GM23338 (cell line): ENCODE measurements around the gene SLC30A3. TPM values are rescaled to one million over a fixed set of nuclear protein-coding genes. Genes with fewer than 3 reads are reported as not detected.

ENCODE experiments used
- ATAC-seq: fragments of 200-7000 bp; cut with Tn5 transposase; 3 replicates; pipeline ENCODE4 v1.9.1; 2020
- DNase-seq: peaks from one replicate; pipeline ENCODE4 v3.0.0-alpha.2; 2015; ENCODE audit warnings: low spot score
- H2AFZ ChIP-seq: fragments of 200-600 bp; sonication (generic); 2 replicates; pipeline ENCODE4 v1.8.0; 2016; ENCODE audit warnings: antibody characterized with exemption, mild to moderate bottlenecking, moderate library complexity
- H3F3A ChIP-seq: fragments of 200-600 bp; sonication (generic); replicated peaks from 2 replicates; pipeline ENCODE4 v1.8.0; 2017; ENCODE audit warnings: antibody characterized with exemption, mixed run types, low read depth
- H3K27ac ChIP-seq: fragments of 200-600 bp; sonication (generic); 2 replicates; pipeline ENCODE4 v1.6.1; 2016; ENCODE audit warnings: low read depth
- H3K27me3 ChIP-seq: fragments of 200-600 bp; sonication (generic); 2 replicates; pipeline ENCODE4 v1.8.0; 2016; ENCODE audit warnings: mild to moderate bottlenecking, mixed run types, moderate library complexity; ENCODE audit not compliant: insufficient read depth
- H3K36me3 ChIP-seq: fragments of 200-600 bp; sonication (generic); 2 replicates; pipeline ENCODE4 v1.8.0; 2016; ENCODE audit warnings: mild to moderate bottlenecking; ENCODE audit not compliant: insufficient read depth
- H3K4me1 ChIP-seq: fragments of 200-600 bp; sonication (generic); 2 replicates; pipeline ENCODE4 v1.8.0; 2016; ENCODE audit warnings: mild to moderate bottlenecking, moderate library complexity; ENCODE audit not compliant: insufficient read depth
- H3K4me2 ChIP-seq: fragments of 200-600 bp; sonication (generic); 2 replicates; pipeline ENCODE4 v1.7.1; 2017; ENCODE audit warnings: mixed run types
- H3K4me3 ChIP-seq: fragments of 200-600 bp; sonication (generic); 2 replicates; pipeline ENCODE4 v1.6.1; 2016; ENCODE audit warnings: mixed run types
- H3K79me2 ChIP-seq: fragments of 200-600 bp; sonication (generic); replicated peaks from 2 replicates; pipeline ENCODE4 v1.8.0; 2017; ENCODE audit warnings: mild to moderate bottlenecking; ENCODE audit not compliant: insufficient read depth
- H3K9me2 ChIP-seq: fragments of 200-600 bp; sonication (generic); 2 replicates; pipeline ENCODE4 v1.8.0; 2017; ENCODE audit not compliant: insufficient read depth
- H4K20me1 ChIP-seq: fragments of 200-600 bp; sonication (generic); replicated peaks from 2 replicates; pipeline ENCODE4 v1.8.0; 2017; ENCODE audit warnings: mild to moderate bottlenecking; ENCODE audit not compliant: insufficient read depth
- H3K27ac Mint-ChIP-seq: 2 replicates; pipeline ENCODE4 v1.8.0; 2020; ENCODE audit warnings: inconsistent platforms, mild to moderate bottlenecking, moderate library complexity, mixed read lengths
- H3K27me3 Mint-ChIP-seq: 3 replicates; pipeline ENCODE4 v1.8.0; 2022; ENCODE audit warnings: low read depth, mild to moderate bottlenecking, moderate library complexity, mixed read lengths, inconsistent platforms; ENCODE audit not compliant: insufficient read depth, poor library complexity
- H3K36me3 Mint-ChIP-seq: 3 replicates; pipeline ENCODE4 v1.8.0; 2021; ENCODE audit warnings: low read depth, mild to moderate bottlenecking, inconsistent platforms, moderate library complexity, mixed read lengths
- H3K4me1 Mint-ChIP-seq: 3 replicates; pipeline ENCODE4 v1.8.0; 2020; ENCODE audit warnings: mild to moderate bottlenecking, inconsistent platforms, mixed read lengths
- H3K4me3 Mint-ChIP-seq: 3 replicates; pipeline ENCODE4 v1.8.0; 2021; ENCODE audit warnings: moderate library complexity, mild to moderate bottlenecking, inconsistent platforms, mixed read lengths
- H3K9me3 Mint-ChIP-seq: 3 replicates; pipeline ENCODE4 v1.8.0; 2020; ENCODE audit warnings: moderate library complexity, mild to moderate bottlenecking, inconsistent platforms, mixed read lengths
- CREB1 ChIP-seq: fragments of 250-450 bp; sonication (Bioruptor Pico); IDR thresholded peaks from 2 replicates; pipeline ENCODE4 v1.5.0; 2020; ENCODE audit warnings: low read depth, mild to moderate bottlenecking, moderate library complexity
- CTCF ChIP-seq, 2 experiments: fragments of 200-600 bp in 1 of 2; sonication (generic) in 1 of 2; conservative IDR thresholded peaks; 2 replicates each; pipeline versions ENCODE4 v1.5.1 to v1.6.1; 2016 to 2017; ENCODE audit warnings: antibody characterized with exemption in 2 of 2, low read depth in 2 of 2, mild to moderate bottlenecking in 2 of 2, moderate library complexity in 1 of 2
- EZH2 ChIP-seq: fragments of 200-600 bp; sonication (generic); IDR thresholded peaks from one replicate; pipeline ENCODE4 v1.8.0; 2017; ENCODE audit warnings: antibody characterized with exemption, mild to moderate bottlenecking, low read depth; ENCODE audit not compliant: unreplicated experiment
- EZH2phosphoT487 ChIP-seq: fragments of 200-600 bp; sonication (generic); IDR thresholded peaks from one replicate; pipeline ENCODE4 v1.8.1; 2018; ENCODE audit warnings: antibody characterized with exemption; ENCODE audit not compliant: unreplicated experiment
- JUNB ChIP-seq: IDR thresholded peaks from one replicate; pipeline ENCODE4 v1.6.1; 2016; ENCODE audit warnings: antibody characterized with exemption; ENCODE audit not compliant: unreplicated experiment
- NANOG ChIP-seq: IDR thresholded peaks from 2 replicates; pipeline ENCODE4 v1.6.1; 2016; ENCODE audit warnings: antibody characterized with exemption, borderline replicate concordance
- POLR2AphosphoS5 ChIP-seq: IDR thresholded peaks from 2 replicates; pipeline ENCODE4 v1.6.1; 2016; ENCODE audit warnings: antibody characterized with exemption, low read depth
- STAT1 ChIP-seq: IDR thresholded peaks from one replicate; pipeline ENCODE4 v1.6.1; 2016; ENCODE audit warnings: antibody characterized with exemption; ENCODE audit not compliant: unreplicated experiment
- ZNF114 ChIP-seq: fragments of 250-450 bp; sonication (Bioruptor Pico); IDR thresholded peaks from 2 replicates; pipeline ENCODE4 v1.5.0; 2020; ENCODE audit warnings: mild to moderate bottlenecking, moderate library complexity
- ZNF331 ChIP-seq: fragments of 250-450 bp; sonication (Bioruptor Pico); IDR thresholded peaks from 2 replicates; pipeline ENCODE4 v1.5.0; 2020; ENCODE audit warnings: low read depth, mild to moderate bottlenecking, moderate library complexity
- ZNF462 ChIP-seq: fragments of 250-450 bp; sonication (Bioruptor Pico); IDR thresholded peaks from 2 replicates; pipeline ENCODE4 v1.5.0; 2020; ENCODE audit warnings: mild to moderate bottlenecking, moderate library complexity
- polyA plus RNA-seq: library from polyadenylated mRNA; unstranded; fragments of >200 nt; fragmentation: Nextera tagmentation; extraction: Ambion mirVana; gene quantifications from 2 replicates; pipeline ENCODE4 v1.2.1, GENCODE V29; 2016
- total RNA-seq: library from RNA; depleted of rRNA; stranded (reverse); fragments of >200 nt; shearing (Covaris generic); gene quantifications from 2 replicates; pipeline ENCODE4 v1.2.3, GENCODE V29; 2014
- TF ChIP-seq, protein P1 (sequence below): IDR thresholded peaks from 2 replicates; pipeline ENCODE4 v1.6.1; 2016; ENCODE audit warnings: antibody characterized with exemption

The SLC30A3 gene
- total and polyA plus RNA-seq, 2 experiments from 2014 or later: 4.1 to 8.3 TPM

GRCh38 chr2:27285481-27285880 lies 22.6 kb upstream of the SLC30A3 start (continued):
- TF ChIP-seq ZNF462 (no peak), POLR2AphosphoS5 (no peak), CREB1 (CRISPR knock-in tag) (no peak), EZH2phosphoT487 (no peak), EZH2 (no peak)
- TF ChIP-seq, protein P1, sequence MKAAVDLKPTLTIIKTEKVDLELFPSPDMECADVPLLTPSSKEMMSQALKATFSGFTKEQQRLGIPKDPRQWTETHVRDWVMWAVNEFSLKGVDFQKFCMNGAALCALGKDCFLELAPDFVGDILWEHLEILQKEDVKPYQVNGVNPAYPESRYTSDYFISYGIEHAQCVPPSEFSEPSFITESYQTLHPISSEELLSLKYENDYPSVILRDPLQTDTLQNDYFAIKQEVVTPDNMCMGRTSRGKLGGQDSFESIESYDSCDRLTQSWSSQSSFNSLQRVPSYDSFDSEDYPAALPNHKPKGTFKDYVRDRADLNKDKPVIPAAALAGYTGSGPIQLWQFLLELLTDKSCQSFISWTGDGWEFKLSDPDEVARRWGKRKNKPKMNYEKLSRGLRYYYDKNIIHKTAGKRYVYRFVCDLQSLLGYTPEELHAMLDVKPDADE: no peak

DNA sequence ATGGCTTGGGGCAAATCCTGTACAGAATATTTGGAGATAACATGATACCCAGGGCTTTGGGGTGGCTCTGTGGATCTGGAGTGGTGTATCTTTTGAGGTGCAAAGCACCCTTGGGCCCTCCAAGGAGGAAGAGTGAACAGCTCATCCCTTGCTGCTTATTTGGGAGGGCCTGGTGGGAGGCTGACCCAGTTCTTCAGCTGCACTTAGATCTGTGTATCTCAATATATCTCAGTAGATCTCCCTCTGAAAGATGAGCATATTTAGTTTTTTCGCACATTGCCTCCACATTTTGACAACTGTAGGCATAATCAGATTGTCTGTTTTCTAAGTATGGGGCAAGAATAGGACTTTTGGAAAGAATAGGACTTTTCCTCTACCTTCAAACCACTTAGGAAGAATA lies 22.1 kb upstream of the SLC30A3 start:
- Mint-ChIP-seq H3K36me3 (no peaks in the 10 kb centered on the region), H3K4me3 (no peak overlapping the region), H3K9me3 (no peaks in the 10 kb centered on the region), H3K27ac (no peak overlapping the region), H3K4me1 (peaks cover 44% of the 10 kb centered on the region), H3K27me3 (peaks cover 17% of the 10 kb centered on the region)
- Histone ChIP-seq H3F3A (peaks cover 13% of the 10 kb centered on the region), H3K36me3 (no peaks in the 10 kb centered on the region), H2AFZ (no peak overlapping the region), H3K4me2 (no peak overlapping the region), H3K27ac (no peak overlapping the region), H3K4me3 (no peak overlapping the region), H3K9me2 (peaks cover 4% of the 10 kb centered on the region; the same call in 1 of the 2 replicates), H4K20me1 (no peaks in the 10 kb centered on the region), H3K4me1 (peaks cover 27% of the 10 kb centered on the region), H3K79me2 (no peaks in the 10 kb centered on the region), H3K27me3 (no peaks in the 10 kb centered on the region)
- DNase-seq (no peak), ATAC-seq (no peak)
- TF ChIP-seq NANOG (no peak), EZH2phosphoT487 (no peak), ZNF114 (CRISPR knock-in tag) (no peak), EZH2 (no peak), CTCF (conservative IDR thresholded peaks at IDR 0.05; ENCODE audit: low read depth in 2 of 2) (no peak), JUNB (no peak), STAT1 (no peak), ZNF331 (CRISPR knock-in tag) (no peak)
- TF ChIP-seq, protein P1: no peak
